C4-2B (cell line): Measurements from ENCODE around the gene SCFD2.

ENCODE experiments used
- H3K27ac ChIP-seq: fragments of 450-650 bp; 2 replicates; pipeline ENCODE4 v1.5.1; 2017
- CTCF ChIP-seq: fragments of 450-650 bp; conservative IDR thresholded peaks from 2 replicates; pipeline ENCODE4 v1.5.1; 2017; ENCODE audit warnings: mild to moderate bottlenecking
- ZFX ChIP-seq: fragments of 450-650 bp; IDR thresholded peaks from 2 replicates; pipeline ENCODE4 v1.6.1; 2017

Gene SCFD2

GRCh38 chr4:52983563-52984303 is 382.1 kb downstream of the SCFD2 start:
- TF ChIP-seq ZFX (no peak), CTCF (peak; percentile 55)
- H3K27ac ChIP-seq: no peak overlapping the region

GRCh38 chr4:52982946-52983340 is 382.9 kb downstream of the SCFD2 start:
- H3K27ac ChIP-seq: no peak overlapping the region
- TF ChIP-seq ZFX: no peak
- no peak; the same call in 1 of the 2 replicates for TF ChIP-seq CTCF

- no peak overlapping the region for H3K27ac ChIP-seq
- TF ChIP-seq CTCF: peak; percentile 68
- TF ChIP-seq ZFX: no peak
Observed at GRCh38 chr4:52982255-52982945, 383.5 kb downstream of the SCFD2 start.

- no peak for TF ChIP-seq CTCF
- no peak for TF ChIP-seq ZFX
- H3K27ac ChIP-seq: no peak overlapping the region
Observed at GRCh38 chr4:52979821-52980590, 385.9 kb downstream of the SCFD2 start.

- no peak overlapping the region for H3K27ac ChIP-seq
- TF ChIP-seq ZFX (no peak), CTCF (no peak)
Observed at GRCh38 chr4:52979020-52979419, 386.8 kb downstream of the SCFD2 start.

- TF ChIP-seq CTCF (no peak), ZFX (no peak)
- no peak overlapping the region for H3K27ac ChIP-seq
Observed at GRCh38 chr4:52977252-52977651, 388.6 kb downstream of the SCFD2 start.
